ENCODE data around the gene PREB. TPM values are rescaled to one million over a fixed set of nuclear protein-coding genes. Genes with fewer than 3 reads are reported as not detected.

PREB gene
- total and polyA plus RNA-seq, 2 of the 13 experiments (the other 11 are each of a cell fraction or from before 2014, with no cell fraction given) = 112 to 192 TPM

DNA sequence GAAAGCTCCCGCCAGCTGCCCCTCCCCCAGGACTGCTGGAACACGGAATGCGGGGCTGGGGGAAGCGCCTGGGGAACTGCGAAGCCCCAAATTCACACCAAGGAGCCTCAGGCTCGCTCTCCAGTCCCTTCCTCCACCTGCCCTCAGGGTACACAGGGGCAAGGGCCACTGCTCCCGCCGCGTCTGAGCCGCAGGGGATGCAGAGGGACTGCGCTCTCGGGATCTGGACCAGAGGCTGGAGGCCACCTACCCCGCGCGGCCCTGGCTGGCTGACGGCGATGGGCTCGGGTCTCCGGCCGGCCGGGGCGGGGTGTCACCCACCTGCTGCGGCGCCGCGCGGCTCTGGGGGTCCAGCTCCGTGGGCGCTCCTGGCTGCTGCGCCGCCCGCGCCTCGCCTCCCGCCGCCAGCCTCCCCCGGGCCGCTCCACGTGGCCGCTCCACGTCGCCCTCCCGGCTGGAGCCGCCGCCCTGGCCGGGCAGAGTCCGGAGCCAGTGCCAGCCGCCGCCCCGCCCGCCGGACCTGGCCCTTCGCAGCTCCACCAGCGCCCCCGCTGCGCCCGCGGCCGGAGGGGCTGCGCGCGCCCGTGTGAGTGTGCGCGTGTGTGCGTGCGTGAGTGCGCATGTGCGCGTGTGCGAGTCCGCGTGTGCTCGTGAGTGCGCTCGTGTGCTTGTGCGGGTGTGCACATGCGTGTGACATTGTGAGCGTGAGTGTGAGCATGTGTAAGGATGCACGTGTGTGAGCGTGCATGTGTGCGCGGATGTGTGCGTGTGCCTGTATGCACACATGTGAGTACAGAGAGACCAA, 15.7 kb downstream of the PREB start, which contains the start of gene CGREF1 (continued):
- TF ChIP-seq ZFP37 (CRISPR knock-in tag; IDR thresholded peaks at IDR 0.05; ENCODE audit: borderline replicate concordance) (no peak), DNMT1 (CRISPR knock-in tag; IDR thresholded peaks at IDR 0.05) (peak; percentile 82), CHD4 (IDR thresholded peaks at IDR 0.05; ENCODE audit: borderline replicate concordance, low read length) (no peak), ATF7-NPFF (CRISPR knock-in tag; IDR thresholded peaks at IDR 0.05; ENCODE audit: low read depth) (peak; percentile 71), JUND (CRISPR knock-in tag; IDR thresholded peaks at IDR 0.05) (no peak), ZNF777 (CRISPR knock-in tag; IDR thresholded peaks at IDR 0.05) (peak; percentile 60; the same call in 1 of the 2 replicates), KAT7 (CRISPR knock-in tag; IDR thresholded peaks at IDR 0.05; ENCODE audit: borderline replicate concordance) (0 out of 2 replicates have a peak, but pooled peaks have one; percentile 53), ZNF792 (CRISPR knock-in tag; IDR thresholded peaks at IDR 0.05) (no peak; the same call in 1 of the 2 replicates), ZNF878 (CRISPR knock-in tag; IDR thresholded peaks at IDR 0.05) (no peak), KAT2B (IDR thresholded peaks at IDR 0.05; ENCODE audit: borderline replicate concordance, low read depth, low read length) (no peak), ONECUT2 (CRISPR knock-in tag; IDR thresholded peaks at IDR 0.05) (no peak), ZBTB38 (CRISPR knock-in tag; IDR thresholded peaks at IDR 0.05) (peak; percentile 90)
- TF ChIP-seq, protein P1, sequence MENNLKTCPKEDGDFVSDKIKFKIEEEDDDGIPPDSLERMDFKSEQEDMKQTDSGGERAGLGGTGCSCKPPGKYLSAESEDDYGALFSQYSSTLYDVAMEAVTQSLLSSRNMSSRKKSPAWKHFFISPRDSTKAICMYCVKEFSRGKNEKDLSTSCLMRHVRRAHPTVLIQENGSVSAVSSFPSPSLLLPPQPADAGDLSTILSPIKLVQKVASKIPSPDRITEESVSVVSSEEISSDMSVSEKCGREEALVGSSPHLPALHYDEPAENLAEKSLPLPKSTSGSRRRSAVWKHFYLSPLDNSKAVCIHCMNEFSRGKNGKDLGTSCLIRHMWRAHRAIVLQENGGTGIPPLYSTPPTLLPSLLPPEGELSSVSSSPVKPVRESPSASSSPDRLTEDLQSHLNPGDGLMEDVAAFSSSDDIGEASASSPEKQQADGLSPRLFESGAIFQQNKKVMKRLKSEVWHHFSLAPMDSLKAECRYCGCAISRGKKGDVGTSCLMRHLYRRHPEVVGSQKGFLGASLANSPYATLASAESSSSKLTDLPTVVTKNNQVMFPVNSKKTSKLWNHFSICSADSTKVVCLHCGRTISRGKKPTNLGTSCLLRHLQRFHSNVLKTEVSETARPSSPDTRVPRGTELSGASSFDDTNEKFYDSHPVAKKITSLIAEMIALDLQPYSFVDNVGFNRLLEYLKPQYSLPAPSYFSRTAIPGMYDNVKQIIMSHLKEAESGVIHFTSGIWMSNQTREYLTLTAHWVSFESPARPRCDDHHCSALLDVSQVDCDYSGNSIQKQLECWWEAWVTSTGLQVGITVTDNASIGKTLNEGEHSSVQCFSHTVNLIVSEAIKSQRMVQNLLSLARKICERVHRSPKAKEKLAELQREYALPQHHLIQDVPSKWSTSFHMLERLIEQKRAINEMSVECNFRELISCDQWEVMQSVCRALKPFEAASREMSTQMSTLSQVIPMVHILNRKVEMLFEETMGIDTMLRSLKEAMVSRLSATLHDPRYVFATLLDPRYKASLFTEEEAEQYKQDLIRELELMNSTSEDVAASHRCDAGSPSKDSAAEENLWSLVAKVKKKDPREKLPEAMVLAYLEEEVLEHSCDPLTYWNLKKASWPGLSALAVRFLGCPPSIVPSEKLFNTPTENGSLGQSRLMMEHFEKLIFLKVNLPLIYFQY (CRISPR knock-in tag; IDR thresholded peaks at IDR 0.05; ENCODE audit: borderline replicate concordance) = no peak
- TF ChIP-seq, protein P2, sequence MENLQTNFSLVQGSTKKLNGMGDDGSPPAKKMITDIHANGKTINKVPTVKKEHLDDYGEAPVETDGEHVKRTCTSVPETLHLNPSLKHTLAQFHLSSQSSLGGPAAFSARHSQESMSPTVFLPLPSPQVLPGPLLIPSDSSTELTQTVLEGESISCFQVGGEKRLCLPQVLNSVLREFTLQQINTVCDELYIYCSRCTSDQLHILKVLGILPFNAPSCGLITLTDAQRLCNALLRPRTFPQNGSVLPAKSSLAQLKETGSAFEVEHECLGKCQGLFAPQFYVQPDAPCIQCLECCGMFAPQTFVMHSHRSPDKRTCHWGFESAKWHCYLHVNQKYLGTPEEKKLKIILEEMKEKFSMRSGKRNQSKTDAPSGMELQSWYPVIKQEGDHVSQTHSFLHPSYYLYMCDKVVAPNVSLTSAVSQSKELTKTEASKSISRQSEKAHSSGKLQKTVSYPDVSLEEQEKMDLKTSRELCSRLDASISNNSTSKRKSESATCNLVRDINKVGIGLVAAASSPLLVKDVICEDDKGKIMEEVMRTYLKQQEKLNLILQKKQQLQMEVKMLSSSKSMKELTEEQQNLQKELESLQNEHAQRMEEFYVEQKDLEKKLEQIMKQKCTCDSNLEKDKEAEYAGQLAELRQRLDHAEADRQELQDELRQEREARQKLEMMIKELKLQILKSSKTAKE (CRISPR knock-in tag; IDR thresholded peaks at IDR 0.05; ENCODE audit: borderline replicate concordance) = 0 out of 2 replicates have a peak, but pooled peaks have one; percentile 13
- TF ChIP-seq, protein P3, sequence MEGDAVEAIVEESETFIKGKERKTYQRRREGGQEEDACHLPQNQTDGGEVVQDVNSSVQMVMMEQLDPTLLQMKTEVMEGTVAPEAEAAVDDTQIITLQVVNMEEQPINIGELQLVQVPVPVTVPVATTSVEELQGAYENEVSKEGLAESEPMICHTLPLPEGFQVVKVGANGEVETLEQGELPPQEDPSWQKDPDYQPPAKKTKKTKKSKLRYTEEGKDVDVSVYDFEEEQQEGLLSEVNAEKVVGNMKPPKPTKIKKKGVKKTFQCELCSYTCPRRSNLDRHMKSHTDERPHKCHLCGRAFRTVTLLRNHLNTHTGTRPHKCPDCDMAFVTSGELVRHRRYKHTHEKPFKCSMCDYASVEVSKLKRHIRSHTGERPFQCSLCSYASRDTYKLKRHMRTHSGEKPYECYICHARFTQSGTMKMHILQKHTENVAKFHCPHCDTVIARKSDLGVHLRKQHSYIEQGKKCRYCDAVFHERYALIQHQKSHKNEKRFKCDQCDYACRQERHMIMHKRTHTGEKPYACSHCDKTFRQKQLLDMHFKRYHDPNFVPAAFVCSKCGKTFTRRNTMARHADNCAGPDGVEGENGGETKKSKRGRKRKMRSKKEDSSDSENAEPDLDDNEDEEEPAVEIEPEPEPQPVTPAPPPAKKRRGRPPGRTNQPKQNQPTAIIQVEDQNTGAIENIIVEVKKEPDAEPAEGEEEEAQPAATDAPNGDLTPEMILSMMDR (CRISPR knock-in tag; IDR thresholded peaks at IDR 0.05) = peak; percentile 33; the same call in 1 of the 2 replicates

Measured in HepG2 (cell line).